ENCODE measurements around the gene NOL3. TPM values are rescaled to one million over a fixed set of nuclear protein-coding genes. Genes with fewer than 3 reads are reported as not detected.
A peak's percentile ranks its signal among the peaks of the same experiment; 100 is the strongest.

NOL3 gene
- total and polyA plus RNA-seq, 9 of the 15 experiments (the other 6 are each of a cell fraction or from before 2014, with no cell fraction given) = 0.45 to 14.0 (median 5.4) TPM

- TF ChIP-seq NCOA2 (IDR thresholded peaks at IDR 0.05; ENCODE audit: partially characterized antibody in 2 of 2) (no peak), RBFOX2 (IDR thresholded peaks at IDR 0.05; ENCODE audit: low read depth, low read length) (peak; percentile 67), CTCF (IDR thresholded peaks at IDR 0.05 in 2 of 3, conservative IDR thresholded peaks at IDR 0.05 in 1 of 3; ENCODE audit: insufficient read depth in 2 of 3, low read depth in 1 of 3, low read length in 3 of 3) (0 out of 6 replicates have a peak, but pooled peaks of 1 of the 3 experiments have one; percentile 8)
These were observed 28.9 kb downstream of the NOL3 start, which contains the start of gene ELMO3 (continued) for GRCh38 chr16:67199011-67199807.

- CTCF ChIA-PET (ENCODE audit: low intra/inter-chr PET ratio) = no interaction called here
- WGBS (ENCODE audit: insufficient coverage, low coverage, missing lambda C conversion rate) = 97% methylated on average over 5 of the region's 22 CpGs
- POLR2A ChIA-PET = interaction anchor here (0.6 to 0.9 kb wide), 4 partner anchors 9 to 44 kb away, joined by 3 to 7 read pairs (median 4); no protein-coding TSS in a partner anchor
- Histone ChIP-seq H3K4me1 (replicated peaks in 1 of 2; ENCODE audit: control insufficient read depth in 2 of 2, insufficient read depth in 2 of 2, low read length in 2 of 2) (peaks cover 0 to 48% of the 10 kb centered on the region in 2 experiments; a peak in 4 of 5 replicates), H3K9me3 (replicated peaks; ENCODE audit: control insufficient read depth, insufficient read depth, low read depth, low read length) (no peaks in the 10 kb centered on the region), H3K27me3 (ENCODE audit: control insufficient read depth in 2 of 2, insufficient read depth in 2 of 2, low read length in 2 of 2) (no peaks in the 10 kb centered on the region), H4K20me1 (replicated peaks; ENCODE audit: control insufficient read depth, insufficient read depth, low read length) (no peaks in the 10 kb centered on the region), H3K79me2 (ENCODE audit: control insufficient read depth, insufficient read depth, low read length) (peaks cover 11% of the 10 kb centered on the region; the same call in 2 of the 3 replicates), H3K27ac (ENCODE audit: extremely low read depth, low read depth, low read length) (no peak overlapping the region), H3K4me2 (ENCODE audit: insufficient read depth, low read length) (no peak overlapping the region), H3K9ac (ENCODE audit: insufficient read depth in 1 of 2, low read depth in 2 of 2, low read length in 2 of 2) (peak overlapping the region in 1 of 2 experiments; percentile 9; a peak in 1 of 4 replicates), H3K9me1 (ENCODE audit: control insufficient read depth, insufficient read depth, low read length) (no peaks in the 10 kb centered on the region), H2AFZ (ENCODE audit: low read depth, low read length) (no peak overlapping the region), H3K4me3 (no peak overlapping the region), H3K36me3 (ENCODE audit: control insufficient read depth, insufficient read depth, low read length) (peaks cover 91% of the 10 kb centered on the region)
- intact Hi-C loops (cut with micrococcal nuclease) = no loop called here
- FAIRE-seq (no peak), ATAC-seq (0 out of 3 replicates have a peak, but pooled peaks have one; percentile 10), DNase-seq (ENCODE audit: extremely low read depth in 1 of 4, low spot score in 3 of 4) (no peak)
- in situ Hi-C loops (cut with MboI) = no loop called here
- BruUV-seq (replicated peaks) = no TSS peak
- no peak for TF ChIP-seq GABPB2 (CRISPR knock-in tag; conservative IDR thresholded peaks at IDR 0.05)
- no peak for TF ChIP-seq STAT5A (IDR thresholded peaks at IDR 0.05; ENCODE audit: borderline replicate concordance, low read length)
- TF ChIP-seq GTF2E2 (tag; IDR thresholded peaks at IDR 0.05) = no peak
- no peak for TF ChIP-seq HDAC8 (tag; IDR thresholded peaks at IDR 0.05)
- no peak for TF ChIP-seq ETV6 (IDR thresholded peaks at IDR 0.05; ENCODE audit: borderline replicate concordance in 1 of 2, low read depth in 2 of 2, low read length in 1 of 2)
- TF ChIP-seq ETV6 (CRISPR knock-in tag; IDR thresholded peaks at IDR 0.05; ENCODE audit: borderline replicate concordance) = no peak
- TF ChIP-seq RFX5 (IDR thresholded peaks at IDR 0.05; ENCODE audit: low read depth, low read length) = no peak
- TF ChIP-seq ZHX1 (conservative IDR thresholded peaks at IDR 0.05; ENCODE audit: low read length) = no peak
- no peak for TF ChIP-seq NCOR1 (IDR thresholded peaks at IDR 0.05)
These were observed 29.5 kb downstream of the NOL3 start for GRCh38 chr16:67199808-67200198.
